ENCODE data around the gene PCGF2.

PCGF2 gene

GRCh38 chr17:38701504-38702165 lies 46.5 kb downstream of the PCGF2 start:
- peak; percentile 16 for DNase-seq

- no peak for DNase-seq
Measured at GRCh38 chr17:38698760-38699159, 49.4 kb downstream of the PCGF2 start.

- no peak for DNase-seq
Measured at GRCh38 chr17:38697061-38697820, 50.9 kb downstream of the PCGF2 start.

- no peak for DNase-seq
Measured at GRCh38 chr17:38693700-38694329, 54.3 kb downstream of the PCGF2 start.

- DNase-seq, result no peak
Measured at GRCh38 chr17:38691154-38691553, 57.0 kb downstream of the PCGF2 start.

- DNase-seq, result no peak
Measured at GRCh38 chr17:38690386-38690785, 57.8 kb downstream of the PCGF2 start.

- DNase-seq, result no peak
Measured at GRCh38 chr17:38687286-38687685, 60.9 kb downstream of the PCGF2 start.

- no peak for DNase-seq
Measured at GRCh38 chr17:38685491-38685890, 62.6 kb downstream of the PCGF2 start.

Data from NCI-H2171 (cell line).